GM12891 (cell line): ENCODE data around the gene DDX39A.

Experiments used
- POLR2A ChIP-seq: IDR thresholded peaks from 2 replicates; pipeline ENCODE4 v1.6.1; 2011; ENCODE audit warnings: low read depth, low read length, control low read depth
- SPI1 ChIP-seq: IDR thresholded peaks from 2 replicates; pipeline ENCODE4 v1.6.1; 2011; ENCODE audit warnings: low read depth, low read length, control low read depth
- TAF1 ChIP-seq: IDR thresholded peaks from 2 replicates; pipeline ENCODE4 v1.6.1; 2011; ENCODE audit warnings: low read depth, low read length, control low read depth

- no peak for TF ChIP-seq TAF1
- TF ChIP-seq POLR2A, result no peak
- no peak for TF ChIP-seq SPI1
Observed at GRCh38 chr19:14401468-14402195, 17.5 kb downstream of the DDX39A start.
